Measurements from ENCODE around the gene NOB1. TPM values are rescaled to one million over a fixed set of nuclear protein-coding genes. Genes with fewer than 3 reads are reported as not detected.
A peak's percentile ranks its signal among the peaks of the same experiment; 100 is the strongest.

Gene NOB1
- total and polyA plus RNA-seq, 2 experiments from 2014 or later = 41.4 to 56.6 TPM

DNA sequence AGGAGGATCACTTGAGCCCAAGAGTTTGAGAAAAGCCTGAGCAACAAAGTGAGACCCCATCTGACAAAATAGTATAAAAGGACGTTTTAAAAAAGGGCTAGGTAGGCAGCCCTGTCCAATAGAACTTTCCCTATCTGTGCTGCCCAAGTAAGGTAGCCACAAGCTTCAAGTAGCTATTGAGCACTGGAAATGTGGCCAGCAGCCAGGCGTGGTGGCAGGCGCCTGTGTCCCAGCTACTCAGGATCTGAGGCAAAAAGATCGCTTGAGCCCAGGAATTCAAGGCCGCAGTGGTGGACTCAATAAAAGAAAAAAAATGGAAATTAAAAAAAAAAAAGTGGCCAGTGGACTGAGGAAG, 26.8 kb downstream of the NOB1 start (continued):
- TF ChIP-seq, protein P1, sequence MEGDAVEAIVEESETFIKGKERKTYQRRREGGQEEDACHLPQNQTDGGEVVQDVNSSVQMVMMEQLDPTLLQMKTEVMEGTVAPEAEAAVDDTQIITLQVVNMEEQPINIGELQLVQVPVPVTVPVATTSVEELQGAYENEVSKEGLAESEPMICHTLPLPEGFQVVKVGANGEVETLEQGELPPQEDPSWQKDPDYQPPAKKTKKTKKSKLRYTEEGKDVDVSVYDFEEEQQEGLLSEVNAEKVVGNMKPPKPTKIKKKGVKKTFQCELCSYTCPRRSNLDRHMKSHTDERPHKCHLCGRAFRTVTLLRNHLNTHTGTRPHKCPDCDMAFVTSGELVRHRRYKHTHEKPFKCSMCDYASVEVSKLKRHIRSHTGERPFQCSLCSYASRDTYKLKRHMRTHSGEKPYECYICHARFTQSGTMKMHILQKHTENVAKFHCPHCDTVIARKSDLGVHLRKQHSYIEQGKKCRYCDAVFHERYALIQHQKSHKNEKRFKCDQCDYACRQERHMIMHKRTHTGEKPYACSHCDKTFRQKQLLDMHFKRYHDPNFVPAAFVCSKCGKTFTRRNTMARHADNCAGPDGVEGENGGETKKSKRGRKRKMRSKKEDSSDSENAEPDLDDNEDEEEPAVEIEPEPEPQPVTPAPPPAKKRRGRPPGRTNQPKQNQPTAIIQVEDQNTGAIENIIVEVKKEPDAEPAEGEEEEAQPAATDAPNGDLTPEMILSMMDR (conservative IDR thresholded peaks at IDR 0.05; ENCODE audit: low read depth in 2 of 2) = no peak
- TF ChIP-seq EZH2phosphoT487 (IDR thresholded peaks at IDR 0.05; ENCODE audit: unreplicated experiment) (no peak), STAT1 (IDR thresholded peaks at IDR 0.05; ENCODE audit: unreplicated experiment) (no peak), ZNF331 (CRISPR knock-in tag; IDR thresholded peaks at IDR 0.05; ENCODE audit: low read depth) (no peak), POLR2AphosphoS5 (IDR thresholded peaks at IDR 0.05; ENCODE audit: low read depth) (no peak), CREB1 (CRISPR knock-in tag; IDR thresholded peaks at IDR 0.05; ENCODE audit: low read depth) (no peak), EZH2 (IDR thresholded peaks at IDR 0.05; ENCODE audit: low read depth, unreplicated experiment) (no peak), NANOG (IDR thresholded peaks at IDR 0.05; ENCODE audit: borderline replicate concordance) (no peak)
- TF ChIP-seq, protein P2, sequence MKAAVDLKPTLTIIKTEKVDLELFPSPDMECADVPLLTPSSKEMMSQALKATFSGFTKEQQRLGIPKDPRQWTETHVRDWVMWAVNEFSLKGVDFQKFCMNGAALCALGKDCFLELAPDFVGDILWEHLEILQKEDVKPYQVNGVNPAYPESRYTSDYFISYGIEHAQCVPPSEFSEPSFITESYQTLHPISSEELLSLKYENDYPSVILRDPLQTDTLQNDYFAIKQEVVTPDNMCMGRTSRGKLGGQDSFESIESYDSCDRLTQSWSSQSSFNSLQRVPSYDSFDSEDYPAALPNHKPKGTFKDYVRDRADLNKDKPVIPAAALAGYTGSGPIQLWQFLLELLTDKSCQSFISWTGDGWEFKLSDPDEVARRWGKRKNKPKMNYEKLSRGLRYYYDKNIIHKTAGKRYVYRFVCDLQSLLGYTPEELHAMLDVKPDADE (IDR thresholded peaks at IDR 0.05) = no peak
- TF ChIP-seq, protein P3, sequence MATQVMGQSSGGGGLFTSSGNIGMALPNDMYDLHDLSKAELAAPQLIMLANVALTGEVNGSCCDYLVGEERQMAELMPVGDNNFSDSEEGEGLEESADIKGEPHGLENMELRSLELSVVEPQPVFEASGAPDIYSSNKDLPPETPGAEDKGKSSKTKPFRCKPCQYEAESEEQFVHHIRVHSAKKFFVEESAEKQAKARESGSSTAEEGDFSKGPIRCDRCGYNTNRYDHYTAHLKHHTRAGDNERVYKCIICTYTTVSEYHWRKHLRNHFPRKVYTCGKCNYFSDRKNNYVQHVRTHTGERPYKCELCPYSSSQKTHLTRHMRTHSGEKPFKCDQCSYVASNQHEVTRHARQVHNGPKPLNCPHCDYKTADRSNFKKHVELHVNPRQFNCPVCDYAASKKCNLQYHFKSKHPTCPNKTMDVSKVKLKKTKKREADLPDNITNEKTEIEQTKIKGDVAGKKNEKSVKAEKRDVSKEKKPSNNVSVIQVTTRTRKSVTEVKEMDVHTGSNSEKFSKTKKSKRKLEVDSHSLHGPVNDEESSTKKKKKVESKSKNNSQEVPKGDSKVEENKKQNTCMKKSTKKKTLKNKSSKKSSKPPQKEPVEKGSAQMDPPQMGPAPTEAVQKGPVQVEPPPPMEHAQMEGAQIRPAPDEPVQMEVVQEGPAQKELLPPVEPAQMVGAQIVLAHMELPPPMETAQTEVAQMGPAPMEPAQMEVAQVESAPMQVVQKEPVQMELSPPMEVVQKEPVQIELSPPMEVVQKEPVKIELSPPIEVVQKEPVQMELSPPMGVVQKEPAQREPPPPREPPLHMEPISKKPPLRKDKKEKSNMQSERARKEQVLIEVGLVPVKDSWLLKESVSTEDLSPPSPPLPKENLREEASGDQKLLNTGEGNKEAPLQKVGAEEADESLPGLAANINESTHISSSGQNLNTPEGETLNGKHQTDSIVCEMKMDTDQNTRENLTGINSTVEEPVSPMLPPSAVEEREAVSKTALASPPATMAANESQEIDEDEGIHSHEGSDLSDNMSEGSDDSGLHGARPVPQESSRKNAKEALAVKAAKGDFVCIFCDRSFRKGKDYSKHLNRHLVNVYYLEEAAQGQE (IDR thresholded peaks at IDR 0.05; ENCODE audit: unreplicated experiment) = no peak

DNA sequence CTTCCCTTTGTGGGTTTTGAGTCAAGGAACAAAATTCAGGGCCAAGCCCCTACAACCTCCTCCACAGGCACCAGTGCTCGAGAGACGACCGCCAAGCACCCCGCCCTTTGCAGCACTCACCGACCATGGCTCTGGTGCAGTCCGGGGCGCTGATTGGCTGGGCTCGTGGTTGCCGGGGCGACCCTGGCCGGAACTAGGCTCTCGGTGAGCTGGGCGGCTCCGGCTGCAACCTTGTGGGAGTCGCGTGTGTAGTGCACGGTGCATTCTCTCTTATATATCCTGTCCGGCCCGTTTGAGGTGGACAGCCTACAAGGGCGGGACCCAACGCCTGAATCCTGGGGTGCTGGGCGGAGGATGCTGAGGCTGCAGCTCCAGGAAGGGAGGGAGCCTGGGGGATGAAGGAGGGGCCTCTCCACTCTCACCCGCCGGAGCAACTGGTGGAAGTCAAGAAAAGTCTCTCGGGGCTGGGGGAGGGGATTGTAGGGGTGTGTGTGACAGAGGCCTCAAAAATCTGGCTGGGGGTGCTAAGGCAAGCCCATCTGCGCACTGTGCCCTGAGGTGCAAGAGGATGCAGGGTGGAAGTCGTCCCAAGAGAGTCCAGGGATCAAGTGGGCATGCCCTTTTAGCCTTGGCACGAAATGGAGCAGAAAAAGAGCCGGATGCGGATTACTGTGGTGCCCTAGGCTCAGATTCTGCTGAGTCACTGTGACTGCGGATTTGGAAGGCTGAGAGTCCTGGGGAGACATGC, 28.2 kb downstream of the NOB1 start, which contains the start of gene NQO1:
TSS of gene NQO1 (minus strand) at position 248 of the 748 bp plus-strand sequence. CDS start at position 127, 121 bp downstream.
- Mint-ChIP-seq H3K27ac (peak within 1 kb of the TSS; percentile 100), H3K36me3 (ENCODE audit: low read depth) (no peaks in the 10 kb centered on the region; the same call in 2 of the 3 replicates), H3K27me3 (ENCODE audit: insufficient read depth, low read depth, poor library complexity) (peaks cover 20% of the 10 kb centered on the region), H3K4me1 (peaks cover 34% of the 10 kb centered on the region), H3K9me3 (no peaks in the 10 kb centered on the region), H3K4me3 (peak within 1 kb of the TSS; percentile 83)
- H2AFZ ChIP-seq = peak within 1 kb of the TSS; percentile 77; the same call in 1 of the 2 replicates
- H4K20me1 ChIP-seq (replicated peaks; ENCODE audit: insufficient read depth) = no peaks in the 10 kb centered on the region
- peaks cover 28% of the 10 kb centered on the region; the same call in 1 of the 2 replicates for H3F3A ChIP-seq (replicated peaks; ENCODE audit: low read depth)
- H3K9me2 ChIP-seq (ENCODE audit: insufficient read depth) = no peaks in the 10 kb centered on the region
- H3K27ac ChIP-seq (ENCODE audit: low read depth) = peak within 1 kb of the TSS; percentile 99
- H3K27me3 ChIP-seq (ENCODE audit: insufficient read depth) = no peaks in the 10 kb centered on the region
- TF ChIP-seq CREB1 (CRISPR knock-in tag; IDR thresholded peaks at IDR 0.05; ENCODE audit: low read depth) = no peak
- TF ChIP-seq, protein P2 (IDR thresholded peaks at IDR 0.05) = no peak
- peak; percentile 80 for TF ChIP-seq POLR2AphosphoS5 (IDR thresholded peaks at IDR 0.05; ENCODE audit: low read depth)
- TF ChIP-seq, protein P3 (IDR thresholded peaks at IDR 0.05; ENCODE audit: unreplicated experiment) = no peak
- TF ChIP-seq, protein P1 (conservative IDR thresholded peaks at IDR 0.05; ENCODE audit: low read depth in 2 of 2) = no peak
- H3K4me3 ChIP-seq = peak within 1 kb of the TSS; percentile 62
- H3K79me2 ChIP-seq (replicated peaks; ENCODE audit: insufficient read depth) = peaks cover 38% of the 10 kb centered on the region
- H3K36me3 ChIP-seq (ENCODE audit: insufficient read depth) = no peaks in the 10 kb centered on the region; the same call in 1 of the 2 replicates
- peak; percentile 98 for DNase-seq (ENCODE audit: low spot score)
- H3K4me2 ChIP-seq = peak within 1 kb of the TSS; percentile 96
- peaks cover 32% of the 10 kb centered on the region for H3K4me1 ChIP-seq (ENCODE audit: insufficient read depth)
- ATAC-seq = peak; percentile 95
